Left colon (tissue), 2 donors: Measurements from ENCODE around the gene FHIP1A. TPM values are rescaled to one million over a fixed set of nuclear protein-coding genes. Genes with fewer than 3 reads are reported as not detected.

Source experiments
- ATAC-seq: fragments of 200-7000 bp; cut with Tn5 transposase; one replicate; pipeline ENCODE4 v1.9.1; 2020; ENCODE audit warnings: mild to moderate bottlenecking, moderate library complexity
- DNase-seq, 2 donors: peaks; one replicate each; pipeline ENCODE4 v3.0.0-alpha.2; 2020
- intact Hi-C, 2 donors: fragments of 100-400 bp; cut with DNase I in 1 of 2; cut with micrococcal nuclease in 1 of 2; formaldehyde crosslinking; loops; one replicate each; pipeline versions ENCODE4 v1.11.2 to v1.14.0; 2022; cut with DNase I, micrococcal nuclease
- total RNA-seq, 2 donors: library from RNA; stranded (reverse); fragmentation: NEBNext Ultra II Directional; extraction: Animal tissue kit (Norgen Biotek cat#: 25700); gene quantifications; one replicate each; pipeline ENCODE4 v1.2.1, GENCODE V29; 2021
- donor health status: DM: no; HTN: no; CAD: no.
- donor health status: DM: yes; HTN: yes; CAD: no.

Gene FHIP1A
- total RNA-seq, 2 donors from 2014 or later = 32.1 to 33.6 TPM

GRCh38 chr4:151409470-151410313 is 716 bp downstream of the FHIP1A start:
- intact Hi-C loops = no loop called here
- peak; percentile 57 to 66 for DNase-seq

GRCh38 chr4:151415978-151416377 is 7.0 kb downstream of the FHIP1A start:
- intact Hi-C loops = no loop called here
- ATAC-seq (no peak), DNase-seq (no peak)

More at GRCh38 chr4:151409470-151410313, 716 bp downstream of the FHIP1A start:
- peak; percentile 51 for ATAC-seq

GRCh38 chr4:151417164-151417571 is 8.2 kb downstream of the FHIP1A start:
- DNase-seq (no peak), ATAC-seq (no peak)
- intact Hi-C loops = no loop called here

- intact Hi-C loops = no loop called here
- ATAC-seq = peak; percentile 56
- DNase-seq = no peak
Measured at GRCh38 chr4:151417766-151418376, 8.9 kb downstream of the FHIP1A start.

- intact Hi-C loops = no loop called here
- no peak for DNase-seq
- peak; percentile 95 for ATAC-seq
Measured at GRCh38 chr4:151418385-151418784, 9.4 kb downstream of the FHIP1A start.

GRCh38 chr4:151418856-151419255 is 9.9 kb downstream of the FHIP1A start:
- intact Hi-C loops = no loop called here
- ATAC-seq = peak; percentile 15
- DNase-seq = no peak

- no peak for DNase-seq
- intact Hi-C loops = no loop called here
- no peak for ATAC-seq
Measured at GRCh38 chr4:151420250-151420807, 11.4 kb downstream of the FHIP1A start.

- DNase-seq (no peak), ATAC-seq (no peak)
- intact Hi-C loops = no loop called here
Measured at GRCh38 chr4:151422854-151423253, 13.9 kb downstream of the FHIP1A start.

- no peak for DNase-seq
- intact Hi-C loops = no loop called here
- peak; percentile 98 for ATAC-seq
Measured at GRCh38 chr4:151426513-151426912, 17.5 kb downstream of the FHIP1A start.

- no peak for ATAC-seq
- intact Hi-C loops = no loop called here
Measured at GRCh38 chr4:151427266-151427665, 18.3 kb downstream of the FHIP1A start.

GRCh38 chr4:151428346-151428745 is 19.4 kb downstream of the FHIP1A start:
- ATAC-seq = no peak
- no peak for DNase-seq
- intact Hi-C loops = no loop called here

More at GRCh38 chr4:151427266-151427665, 18.3 kb downstream of the FHIP1A start:
- no peak for DNase-seq

- no peak for ATAC-seq
- no peak for DNase-seq
- intact Hi-C loops = no loop called here
Measured at GRCh38 chr4:151429957-151430570, 21.1 kb downstream of the FHIP1A start.

GRCh38 chr4:151430740-151431457 is 21.9 kb downstream of the FHIP1A start:
- DNase-seq (no peak), ATAC-seq (no peak)
- intact Hi-C loops = no loop called here

GRCh38 chr4:151431728-151432127 is 22.8 kb downstream of the FHIP1A start:
- no peak for DNase-seq
- intact Hi-C loops = no loop called here
- no peak for ATAC-seq

GRCh38 chr4:151432654-151433053 is 23.7 kb downstream of the FHIP1A start:
- intact Hi-C loops = no loop called here
- DNase-seq (no peak), ATAC-seq (peak; percentile 82)

GRCh38 chr4:151434183-151434860 is 25.3 kb downstream of the FHIP1A start:
- DNase-seq (no peak), ATAC-seq (no peak)
- intact Hi-C loops = no loop called here

- DNase-seq (no peak), ATAC-seq (no peak)
- intact Hi-C loops = no loop called here
Measured at GRCh38 chr4:151436093-151436518, 27.1 kb downstream of the FHIP1A start.

- ATAC-seq = no peak
- no peak for DNase-seq
- intact Hi-C loops = no loop called here
Measured at GRCh38 chr4:151437505-151437904, 28.5 kb downstream of the FHIP1A start.
